Upper lobe of left lung (tissue), 6 donors: ENCODE results near the gene DNAJC30. TPM values are rescaled to one million over a fixed set of nuclear protein-coding genes. Genes with fewer than 3 reads are reported as not detected.

Experiments used
- ATAC-seq, 2 donors: fragments of 200-7000 bp; cut with Tn5 transposase; one replicate each; pipeline ENCODE4 v1.9.1; 2022; ENCODE audit warnings: mild to moderate bottlenecking in 2 of 2, moderate library complexity in 2 of 2; ENCODE audit not compliant: low FRiP score in 2 of 2
- DNase-seq, 2 donors: peaks; one replicate each; pipeline ENCODE4 v3.0.0-alpha.2; 2019 to 2020
- H3K27ac ChIP-seq, 4 donors: fragments of 200-600 bp; sonication (generic); one replicate each; pipeline ENCODE4 v1.5.1; 2016 to 2019
- H3K27me3 ChIP-seq, 4 donors: fragments of 200-600 bp; sonication (generic); one replicate each; pipeline ENCODE4 v1.5.1; 2017 to 2019
- H3K36me3 ChIP-seq, 4 donors: fragments of 200-600 bp; sonication (generic); one replicate each; pipeline ENCODE4 v1.5.1; 2016 to 2019
- H3K4me1 ChIP-seq, 4 donors: fragments of 200-600 bp; sonication (generic); one replicate each; pipeline ENCODE4 v1.5.1; 2018 to 2019
- H3K4me3 ChIP-seq, 4 donors: fragments of 200-600 bp; sonication (generic); one replicate each; pipeline ENCODE4 v1.5.1; 2017 to 2019; ENCODE audit warnings: mild to moderate bottlenecking in 2 of 4, moderate library complexity in 1 of 4
- H3K9me3 ChIP-seq, 4 donors: fragments of 200-600 bp; sonication (generic); one replicate each; pipeline ENCODE4 v1.5.1; 2018 to 2019
- CTCF ChIP-seq, 6 experiments: fragments of 450-650 bp in 4 of 6; fragments of 200-600 bp in 2 of 6; sonication (generic) in 2 of 6; IDR thresholded peaks; one replicate each; pipeline ENCODE4 v1.5.1; 2016 to 2019; ENCODE audit warnings: antibody characterized with exemption in 6 of 6
- EP300 ChIP-seq, 4 donors: sonication (generic); formaldehyde crosslinking; IDR thresholded peaks; one replicate each; pipeline ENCODE4 v1.5.1; 2017; ENCODE audit warnings: antibody characterized with exemption in 4 of 4, control low read depth in 2 of 4
- POLR2A ChIP-seq, 4 donors: fragments of 450-650 bp; IDR thresholded peaks; one replicate each; pipeline ENCODE4 v1.5.1; 2016 to 2017; ENCODE audit warnings: antibody characterized with exemption in 4 of 4, mild to moderate bottlenecking in 2 of 4
- POLR2AphosphoS5 ChIP-seq, 2 donors: sonication (generic); formaldehyde crosslinking; IDR thresholded peaks; one replicate each; pipeline ENCODE4 v1.5.1; 2017; ENCODE audit warnings: antibody characterized with exemption in 2 of 2
- WGBS, 2 donors: methylation state at CpG; one replicate each; pipeline ENCODE4 v1.1.5; 2017 to 2018; 5-methylcytosine and 5-hydroxymethylcytosine counted together
- total RNA-seq, 6 donors: library from RNA; depleted of rRNA in 4 of 6; stranded (reverse); fragments of >200 nt in 4 of 6; gene quantifications; one replicate each; pipeline versions ENCODE4 v1.1.0 to v1.2.1, GENCODE V29; 2016 to 2021
- donor health status: DM: no; HTN: no; CAD: no; lungs with moderate emphysema.
- donor health status: DM: no; HTN: yes; CAD: no; lungs with severe emphysema.

Gene DNAJC30
- total RNA-seq, 6 donors from 2014 or later: 6.9 to 13.1 (median 10.3) TPM

- Histone ChIP-seq H3K36me3 (no peaks in the 10 kb centered on the region), H3K27ac (no peak overlapping the region), H3K27me3 (peaks cover 0 to 13% (median 6%) of the 10 kb centered on the region in 4 donors), H3K9me3 (no peaks in the 10 kb centered on the region), H3K4me3 (no peak overlapping the region), H3K4me1 (peaks cover 6 to 9% (median 7%) of the 10 kb centered on the region in 4 donors)
- ATAC-seq (no peak), DNase-seq (no peak)
- 54 to 68% methylated on average over 4 to 5 of the region's 5 CpGs for WGBS, 2 donors
- TF ChIP-seq POLR2AphosphoS5 (IDR thresholded peaks at IDR 0.05): no peak
- no peak for TF ChIP-seq POLR2A (IDR thresholded peaks at IDR 0.05)
- no peak for TF ChIP-seq EP300 (IDR thresholded peaks at IDR 0.05)
- TF ChIP-seq CTCF (IDR thresholded peaks at IDR 0.05): no peak
Measured at GRCh38 chr7:73650524-73650923, 32.7 kb downstream of the DNAJC30 start.

DNA sequence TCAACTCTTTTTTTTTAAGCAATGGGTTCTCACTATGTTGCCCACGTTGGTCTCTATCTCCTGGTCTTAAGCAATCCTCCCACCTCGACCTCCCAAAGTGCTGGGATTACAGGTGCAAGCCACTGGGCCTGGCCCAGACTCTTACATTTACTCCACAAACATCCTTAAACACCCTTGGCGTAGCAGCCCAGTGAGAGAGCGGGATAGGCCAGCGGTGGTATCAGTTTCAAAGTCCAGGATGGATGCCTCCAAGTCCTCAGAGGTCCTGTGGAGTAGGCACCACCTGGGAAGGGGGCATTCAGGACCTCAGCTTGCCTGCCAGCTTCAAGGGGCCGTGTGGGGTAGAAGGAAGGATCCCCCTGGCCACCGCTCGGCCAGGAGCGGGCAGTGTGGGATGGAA lies 33.7 kb downstream of the DNAJC30 start:
- Histone ChIP-seq H3K4me3 (no peak overlapping the region), H3K9me3 (no peaks in the 10 kb centered on the region), H3K27ac (no peak overlapping the region), H3K4me1 (peaks cover 6 to 9% (median 7%) of the 10 kb centered on the region in 4 donors), H3K36me3 (no peaks in the 10 kb centered on the region), H3K27me3 (peaks cover 0 to 13% (median 6%) of the 10 kb centered on the region in 4 donors)
- TF ChIP-seq CTCF (IDR thresholded peaks at IDR 0.05) (no peak), POLR2AphosphoS5 (IDR thresholded peaks at IDR 0.05) (no peak)
- no peak for ATAC-seq
- DNase-seq: no peak
- WGBS, 2 donors: 30 to 48% methylated on average over 6 to 9 of the region's 9 CpGs

DNA sequence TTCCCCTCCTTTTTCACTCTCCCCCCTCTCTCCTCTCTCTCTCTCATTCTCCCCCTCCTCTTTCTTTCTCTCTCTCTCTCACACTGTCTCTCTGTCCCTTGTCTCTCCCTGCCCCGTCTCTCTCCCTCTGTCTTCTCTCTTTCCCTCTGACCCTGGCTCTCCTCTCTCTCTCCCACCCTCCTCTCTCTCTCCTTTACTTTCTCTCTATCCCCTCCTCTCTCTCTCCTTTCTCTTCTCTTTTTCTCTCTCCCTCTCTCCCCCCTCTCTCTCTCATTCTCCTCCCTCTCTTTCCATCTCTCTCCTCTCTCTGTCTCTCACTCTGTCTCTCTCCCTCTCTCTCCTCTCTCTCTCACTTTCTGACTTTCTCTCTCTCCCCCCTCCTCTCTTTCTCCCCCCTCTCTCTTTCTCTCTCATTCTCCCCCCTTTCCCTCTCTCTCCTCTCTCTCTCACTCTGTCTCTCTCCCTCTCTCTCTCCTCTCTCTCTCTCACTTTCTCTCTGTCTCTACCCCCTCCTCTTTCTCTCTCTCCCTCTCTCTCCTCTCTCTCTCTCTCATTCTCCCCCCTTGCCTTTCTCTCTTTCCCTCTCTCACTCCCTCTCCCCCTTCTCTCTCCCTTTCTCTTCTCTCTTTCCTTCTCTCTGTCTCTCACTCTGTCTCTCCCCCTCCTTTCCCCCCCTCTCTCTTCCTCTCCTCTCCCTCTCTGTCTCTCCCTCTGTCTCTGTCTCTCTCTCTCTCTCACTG lies 34.5 kb downstream of the DNAJC30 start:
- TF ChIP-seq POLR2A (IDR thresholded peaks at IDR 0.05): no peak
- no peak for TF ChIP-seq CTCF (IDR thresholded peaks at IDR 0.05)
- TF ChIP-seq EP300 (IDR thresholded peaks at IDR 0.05): no peak
- no peak for TF ChIP-seq POLR2AphosphoS5 (IDR thresholded peaks at IDR 0.05)
- ATAC-seq: no peak

DNA sequence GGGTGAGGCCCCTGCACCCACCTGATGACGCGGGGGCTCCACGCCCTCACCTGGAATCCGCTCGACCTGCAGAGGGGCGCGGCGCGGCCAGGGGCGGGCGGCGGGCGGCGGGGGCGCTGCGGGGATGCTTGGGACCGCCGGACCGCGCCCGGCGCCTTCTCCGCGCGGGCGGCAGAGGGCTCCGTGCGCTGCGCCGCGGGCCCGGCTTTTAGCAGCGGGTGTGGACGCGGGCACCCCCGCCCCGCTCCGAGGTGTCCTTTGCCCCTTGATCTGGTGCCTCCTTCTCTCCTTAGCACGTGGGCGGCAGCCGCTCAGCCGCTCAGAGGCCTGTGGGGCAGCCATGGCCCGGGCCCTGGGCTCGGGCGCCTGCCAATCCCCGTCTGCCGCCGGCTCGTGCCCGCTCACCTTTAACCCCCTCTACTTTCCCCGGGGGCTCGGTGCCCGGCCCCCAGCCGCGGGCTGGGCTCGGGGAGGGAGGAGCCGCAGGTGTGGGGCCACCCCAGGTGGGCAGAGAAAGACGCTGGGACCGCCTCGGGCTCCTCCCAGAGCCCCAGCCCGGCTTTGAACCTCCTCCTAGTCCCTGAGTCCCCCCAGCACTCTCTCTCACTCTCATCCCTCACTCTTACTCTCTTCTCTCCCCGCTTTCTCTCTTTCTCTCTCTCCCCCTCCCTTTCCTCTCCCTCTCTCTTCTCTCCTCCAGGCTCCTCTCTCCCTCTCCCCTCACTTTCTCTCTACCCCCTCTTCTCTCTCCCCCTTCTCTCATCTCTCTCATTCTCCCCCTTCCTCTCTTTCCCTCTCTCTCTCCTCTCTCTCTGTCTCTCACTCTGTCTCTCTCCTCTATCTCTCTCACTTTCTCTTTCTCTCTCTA lies 35.3 kb downstream of the DNAJC30 start:
- Histone ChIP-seq H3K27ac (no peak overlapping the region), H3K36me3 (no peaks in the 10 kb centered on the region), H3K27me3 (peaks cover 0 to 13% (median 6%) of the 10 kb centered on the region in 4 donors), H3K4me3 (peak overlapping the region in 3 of 4 donors; percentile 26 to 48 (median 44)), H3K9me3 (no peaks in the 10 kb centered on the region), H3K4me1 (peaks cover 6 to 9% (median 7%) of the 10 kb centered on the region in 4 donors)
- peak in 1 of 2 donors; percentile 87 for DNase-seq
- ATAC-seq: peak; percentile 3 to 44
- 2 to 3% methylated on average over 22 to 24 of the region's 62 CpGs for WGBS, 2 donors
- TF ChIP-seq CTCF (IDR thresholded peaks at IDR 0.05) (peak in 1 of 6 experiments; percentile 51), POLR2A (IDR thresholded peaks at IDR 0.05) (no peak)

More for the DNA sequence above, 34.5 kb downstream of the DNAJC30 start:
- Histone ChIP-seq H3K36me3 (no peaks in the 10 kb centered on the region), H3K4me1 (peaks cover 6 to 9% (median 7%) of the 10 kb centered on the region in 4 donors), H3K9me3 (no peaks in the 10 kb centered on the region), H3K27me3 (peaks cover 0 to 13% (median 6%) of the 10 kb centered on the region in 4 donors), H3K27ac (no peak overlapping the region), H3K4me3 (no peak overlapping the region)
- WGBS, 2 donors: 61 to 62% methylated on average over 1 of the region's 1 CpG
- DNase-seq: no peak
